GM18507 (cell line): ENCODE results near the gene MYO5A.

ENCODE experiments used
- DNase-seq: peaks from one replicate; pipeline ENCODE4 v3.0.0; 2011; ENCODE audit warnings: low read depth; ENCODE audit not compliant: insufficient read length; ENCODE audit errors: extremely low spot score
- FAIRE-seq: peaks from 2 replicates; lab custom pipeline; 2011; peaks lifted over from hg19 to GRCh38; lab: Jason Lieb, UNC

The MYO5A gene

GRCh38 chr15:52385670-52386069 lies 143.0 kb downstream of the MYO5A start:
- FAIRE-seq, result peak; percentile 39
- DNase-seq, result no peak

DNA sequence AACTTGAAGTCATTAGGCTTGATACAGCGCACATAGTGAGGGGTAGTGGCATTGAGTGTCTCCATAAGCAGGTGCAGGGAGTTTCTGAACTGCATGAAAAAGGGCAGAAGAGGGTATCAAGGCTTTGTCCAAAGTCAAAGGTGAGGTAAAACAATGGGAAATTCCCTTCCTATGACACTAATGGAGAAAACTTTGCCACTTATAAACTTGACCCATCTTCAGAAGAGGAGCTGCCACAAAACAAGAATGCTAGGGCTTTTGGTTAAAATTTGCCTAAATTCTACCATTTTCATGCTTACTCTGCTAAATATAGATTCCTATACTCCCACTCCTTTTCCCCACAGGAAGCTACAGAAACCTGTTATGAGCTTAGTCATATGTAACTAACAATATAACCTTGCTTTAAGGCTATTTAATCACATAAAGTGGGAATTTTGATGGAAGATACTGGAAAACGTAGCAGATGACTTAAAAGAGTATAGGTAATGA lies 145.5 kb downstream of the MYO5A start:
- DNase-seq (no peak), FAIRE-seq (peak; percentile 93)

GRCh38 chr15:52382647-52383046 lies 146.0 kb downstream of the MYO5A start:
- DNase-seq (no peak), FAIRE-seq (no peak)

- DNase-seq (peak; percentile 53), FAIRE-seq (peak; percentile 97)
Measured at GRCh38 chr15:52379395-52380106, 149.1 kb downstream of the MYO5A start.

GRCh38 chr15:52378746-52379394 lies 149.8 kb downstream of the MYO5A start:
- DNase-seq (no peak), FAIRE-seq (no peak)

DNA sequence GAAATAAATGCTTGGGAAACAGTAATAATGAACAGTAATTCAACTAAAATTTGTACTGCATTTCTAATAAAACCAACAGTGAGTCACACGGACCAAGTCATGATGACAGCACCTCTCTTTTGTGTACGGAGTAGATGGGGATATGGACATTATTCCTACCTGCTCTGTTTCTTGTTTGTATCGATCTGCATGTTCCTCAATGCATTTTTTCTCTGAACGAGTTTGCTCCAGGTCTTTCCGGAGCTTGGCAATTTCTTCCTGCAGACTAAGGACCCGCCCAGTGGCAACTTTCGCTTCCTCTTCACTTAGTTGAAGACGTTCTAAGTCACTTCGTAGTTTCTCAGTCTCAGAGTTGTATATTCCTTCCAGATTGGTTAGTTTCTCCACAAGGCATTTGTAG lies 158.7 kb downstream of the MYO5A start:
- DNase-seq, result no peak

GRCh38 chr15:52369455-52369854 lies 159.2 kb downstream of the MYO5A start:
- DNase-seq, result no peak

More for the DNA sequence above, 158.7 kb downstream of the MYO5A start:
- peak; percentile 87 for FAIRE-seq

DNA sequence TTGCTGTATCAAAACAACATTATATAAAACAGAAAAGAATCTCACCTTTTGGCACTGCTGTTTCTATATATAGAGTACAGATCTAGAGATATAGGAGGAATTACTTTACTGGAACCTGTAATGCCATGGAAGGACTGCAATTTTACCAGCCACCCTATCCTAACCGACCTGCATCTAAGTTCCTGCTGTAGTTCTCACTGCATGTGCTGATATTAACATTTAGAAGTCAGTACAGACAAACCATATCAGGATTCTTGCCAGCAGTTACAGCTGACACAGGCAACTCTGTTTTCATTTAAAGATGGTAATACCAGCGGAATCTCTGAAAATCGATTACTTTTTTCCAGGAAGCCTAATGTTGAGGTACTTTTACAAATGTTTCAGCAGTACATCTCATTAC lies 159.7 kb downstream of the MYO5A start:
- DNase-seq (no peak), FAIRE-seq (no peak)

More at GRCh38 chr15:52369455-52369854, 159.2 kb downstream of the MYO5A start:
- no peak for FAIRE-seq

DNA sequence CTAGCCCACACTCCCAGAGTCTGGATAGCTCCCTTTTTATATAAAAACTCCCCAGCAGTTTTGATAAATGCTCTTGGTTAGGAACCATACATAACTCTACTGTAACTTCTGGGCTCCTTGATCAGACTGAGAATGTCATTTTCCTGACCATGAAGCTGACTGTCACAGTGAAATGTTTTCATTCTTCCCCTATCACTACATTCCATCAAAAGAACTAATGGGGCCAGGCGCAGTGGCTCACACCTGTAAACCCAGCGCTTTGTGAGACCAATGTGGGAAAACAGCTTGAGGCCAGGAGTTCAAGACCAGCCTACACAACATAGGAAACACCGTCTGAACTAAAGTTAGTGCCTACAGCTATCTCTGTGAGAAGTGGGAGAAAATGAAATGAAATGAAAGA lies 160.3 kb downstream of the MYO5A start:
- FAIRE-seq, result no peak
- no peak for DNase-seq

GRCh38 chr15:52362497-52362896 lies 166.2 kb downstream of the MYO5A start:
- FAIRE-seq (no peak), DNase-seq (no peak)

DNA sequence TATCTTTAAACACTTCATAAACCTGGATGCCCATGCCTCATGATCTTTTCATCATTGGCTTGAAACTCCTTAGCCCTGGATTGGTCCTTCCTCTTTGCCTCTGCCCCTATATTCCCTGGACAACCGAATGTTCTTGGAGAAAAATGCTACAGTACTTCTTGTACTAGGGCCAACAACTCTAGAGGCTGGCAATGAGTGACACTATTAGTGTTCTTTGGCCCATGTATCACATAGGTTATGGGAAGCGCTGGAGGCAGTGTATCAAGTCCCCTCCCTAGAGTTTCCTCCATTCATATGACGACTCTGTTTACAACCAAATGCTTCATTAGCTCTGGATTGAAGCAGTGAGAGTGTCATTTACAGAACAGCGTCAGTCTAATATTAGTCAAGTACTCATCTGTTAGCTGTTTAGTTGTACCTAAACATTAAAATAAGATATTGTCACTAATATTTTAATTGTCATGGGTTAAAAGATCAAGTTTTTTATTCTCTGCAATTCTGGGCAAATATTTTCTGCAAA lies 166.6 kb downstream of the MYO5A start:
- no peak for DNase-seq
- FAIRE-seq, result no peak

GRCh38 chr15:52361494-52361893 lies 167.2 kb downstream of the MYO5A start:
- no peak for FAIRE-seq

GRCh38 chr15:52360229-52361203 lies 168.2 kb downstream of the MYO5A start:
- no peak for DNase-seq
- no peak for FAIRE-seq

More at GRCh38 chr15:52361494-52361893, 167.2 kb downstream of the MYO5A start:
- no peak for DNase-seq

DNA sequence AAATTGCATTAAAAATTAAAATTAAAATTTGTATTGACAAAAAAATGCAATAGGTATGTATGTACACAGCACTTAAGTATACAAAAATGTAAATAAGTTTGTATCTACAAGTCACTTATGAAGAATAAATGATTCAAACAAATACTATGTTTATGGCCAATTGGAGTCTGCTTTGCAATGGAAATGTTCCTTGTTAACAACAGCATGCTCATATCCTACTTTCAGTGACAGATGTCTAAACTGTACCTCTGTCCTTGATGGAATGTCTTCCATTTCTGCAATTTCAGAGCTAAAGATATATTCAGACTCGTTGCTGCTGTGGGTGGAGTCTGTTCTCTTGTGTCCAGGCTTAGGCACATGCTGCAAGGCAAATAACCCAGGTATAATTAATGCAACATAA lies 169.0 kb downstream of the MYO5A start:
- FAIRE-seq, result no peak

GRCh38 chr15:52357949-52358348 lies 170.7 kb downstream of the MYO5A start:
- DNase-seq (no peak), FAIRE-seq (no peak)

More for the DNA sequence above, 169.0 kb downstream of the MYO5A start:
- no peak for DNase-seq

GRCh38 chr15:52352086-52352485 lies 176.6 kb downstream of the MYO5A start:
- FAIRE-seq (no peak), DNase-seq (no peak)

- no peak for DNase-seq
- FAIRE-seq, result no peak
Measured at GRCh38 chr15:52351206-52351908, 177.3 kb downstream of the MYO5A start.

DNA sequence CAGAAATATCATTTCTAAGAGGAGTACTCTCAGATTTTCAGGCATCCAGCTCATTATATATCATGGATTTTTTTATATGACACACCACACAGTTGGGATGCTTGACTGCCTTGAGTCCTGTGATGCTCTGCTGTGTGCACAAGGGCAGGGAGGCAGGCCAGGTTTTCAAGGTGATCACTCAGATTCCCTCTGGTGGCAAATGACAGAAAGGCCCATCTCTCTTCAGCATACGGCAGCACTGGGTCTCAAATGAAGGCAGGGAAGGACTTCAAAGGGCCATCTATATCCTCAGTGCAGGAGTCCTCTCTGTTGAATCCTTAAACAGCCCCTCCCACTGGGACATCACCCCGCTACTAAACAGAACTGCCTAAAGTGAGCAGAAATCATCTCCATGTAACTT lies 178.3 kb downstream of the MYO5A start:
- FAIRE-seq, result no peak
- no peak for DNase-seq
